ENCODE measurements around the gene ADCYAP1.

ADCYAP1 gene

GRCh38 chr18:911025-911424 lies 6.4 kb downstream of the ADCYAP1 start:
- no peak for DNase-seq

DNA sequence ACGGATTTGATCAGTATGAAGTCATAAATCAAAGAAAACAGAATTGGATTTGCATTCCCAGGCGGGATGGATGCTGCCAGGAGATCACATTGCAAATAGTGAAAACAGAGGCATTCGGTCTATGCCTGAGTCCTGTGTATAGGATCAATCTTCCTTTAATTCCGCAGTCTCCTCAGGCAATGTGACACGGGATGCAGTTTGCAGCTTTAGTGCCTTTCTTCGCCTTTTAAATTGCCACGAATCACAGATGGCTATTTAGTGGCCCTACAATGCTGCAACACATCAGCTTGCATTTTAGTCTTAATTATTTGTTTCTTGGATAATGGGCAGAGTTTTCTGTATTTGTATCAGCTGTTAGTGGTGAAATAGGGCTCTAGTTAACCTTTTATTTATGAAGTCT lies 6.8 kb downstream of the ADCYAP1 start:
- DNase-seq, result no peak

- no peak for DNase-seq
Measured at GRCh38 chr18:916562-916961, 11.9 kb downstream of the ADCYAP1 start.

DNA sequence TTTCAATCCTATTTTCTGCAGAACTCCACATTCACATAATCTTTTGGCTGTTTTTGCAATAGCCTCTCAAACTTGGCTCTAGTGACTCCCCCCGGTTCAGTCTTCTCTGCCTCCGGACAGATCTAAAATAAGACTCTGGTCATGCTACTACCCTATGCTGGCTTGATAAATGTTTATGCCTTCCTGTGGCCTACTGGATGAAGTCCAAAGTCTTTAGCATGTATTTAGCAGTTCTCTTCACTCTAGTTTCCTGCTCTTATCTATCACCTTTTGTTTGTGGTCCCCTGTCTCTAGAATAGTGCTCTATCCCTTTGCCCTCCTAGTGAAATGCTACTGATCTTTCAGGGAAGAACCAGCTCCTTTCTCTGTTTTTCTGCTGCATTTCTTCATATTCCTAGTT lies 14.4 kb downstream of the ADCYAP1 start:
- no peak for DNase-seq

DNA sequence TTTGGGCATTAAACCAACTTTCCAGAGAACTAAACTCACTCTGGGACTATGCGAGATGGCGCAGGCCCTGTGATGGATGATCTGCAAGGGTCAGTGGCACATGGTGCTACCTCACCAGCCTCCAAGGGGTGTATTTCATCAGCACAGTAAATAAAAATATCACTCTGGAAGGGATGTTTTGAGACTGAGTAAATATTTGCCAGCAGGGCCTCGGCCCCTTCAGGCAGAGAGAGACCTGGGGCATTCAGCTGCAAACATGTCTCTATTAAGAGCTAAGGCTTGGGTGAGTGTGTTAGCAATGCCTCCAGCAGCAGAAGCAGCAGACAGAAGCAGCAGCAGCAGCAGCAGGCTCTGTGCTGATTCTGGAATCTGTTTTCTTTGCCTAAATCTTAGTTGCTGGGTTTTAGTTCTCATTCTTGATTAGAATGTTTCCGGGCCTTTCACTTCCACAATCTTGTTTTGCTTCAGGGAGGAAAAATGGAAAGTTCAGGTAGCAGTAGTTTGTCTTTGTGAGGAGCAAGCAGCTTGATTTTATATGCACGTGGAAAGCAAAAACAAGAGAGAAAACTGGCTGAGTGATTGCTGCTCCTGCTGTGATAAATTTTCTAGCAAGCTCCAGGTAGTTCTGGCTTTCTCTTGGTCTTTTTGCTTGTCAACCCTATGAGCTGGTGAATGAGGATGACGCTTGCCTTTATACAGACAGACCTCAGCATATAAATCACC lies 18.6 kb downstream of the ADCYAP1 start:
- DNase-seq, result no peak

GRCh38 chr18:924987-925386 lies 20.3 kb downstream of the ADCYAP1 start:
- DNase-seq, result no peak

DNA sequence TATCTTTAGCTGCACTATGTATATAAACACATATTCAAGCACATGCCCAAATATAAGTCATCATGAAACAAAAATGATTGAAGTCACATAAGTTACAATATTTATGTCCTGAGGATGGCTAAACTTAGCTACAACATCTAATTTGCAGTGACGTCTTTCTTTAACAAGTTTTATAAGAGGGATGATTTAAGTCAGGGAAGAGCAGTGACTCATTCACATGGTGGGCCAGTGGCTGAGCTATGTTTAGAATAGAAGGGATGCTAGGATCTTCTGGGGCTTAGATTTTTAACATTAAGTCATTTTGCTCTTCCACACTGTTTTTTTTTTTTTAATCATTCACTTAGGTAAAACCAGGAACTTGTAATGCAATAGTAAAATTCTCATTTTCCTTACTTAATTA lies 22.3 kb downstream of the ADCYAP1 start:
- DNase-seq, result no peak

GRCh38 chr18:933082-933481 lies 28.4 kb downstream of the ADCYAP1 start:
- DNase-seq, result no peak

DNA sequence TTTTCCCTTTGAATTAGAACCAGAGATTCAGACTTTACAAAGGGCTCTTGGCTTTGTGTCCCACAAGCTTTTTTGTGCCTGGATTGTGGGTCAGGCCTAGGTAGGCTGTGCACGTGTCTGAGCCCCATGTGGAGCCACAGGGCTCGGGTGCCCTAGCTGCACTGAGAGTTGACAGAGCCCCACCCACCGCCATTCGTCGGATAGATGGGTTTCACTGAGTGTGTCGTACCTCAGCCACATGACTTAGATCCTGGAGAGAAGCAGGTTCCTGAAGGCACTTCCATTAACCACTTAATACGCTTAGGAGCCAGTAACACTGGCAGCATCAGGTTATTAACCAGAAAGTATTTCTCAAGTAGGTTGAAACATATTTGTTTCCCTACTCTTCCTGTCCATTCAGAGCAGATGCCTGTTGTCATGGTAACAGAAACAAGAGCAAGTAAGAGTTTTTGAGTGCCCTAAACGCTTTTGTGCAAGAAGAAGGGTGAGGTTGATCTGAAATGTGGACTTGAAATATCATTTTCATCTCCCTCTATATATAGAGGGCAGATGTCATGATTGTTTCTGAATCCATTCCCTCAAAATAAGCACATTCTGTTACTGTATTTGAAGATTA lies 30.0 kb downstream of the ADCYAP1 start:
- no peak for DNase-seq

DNA sequence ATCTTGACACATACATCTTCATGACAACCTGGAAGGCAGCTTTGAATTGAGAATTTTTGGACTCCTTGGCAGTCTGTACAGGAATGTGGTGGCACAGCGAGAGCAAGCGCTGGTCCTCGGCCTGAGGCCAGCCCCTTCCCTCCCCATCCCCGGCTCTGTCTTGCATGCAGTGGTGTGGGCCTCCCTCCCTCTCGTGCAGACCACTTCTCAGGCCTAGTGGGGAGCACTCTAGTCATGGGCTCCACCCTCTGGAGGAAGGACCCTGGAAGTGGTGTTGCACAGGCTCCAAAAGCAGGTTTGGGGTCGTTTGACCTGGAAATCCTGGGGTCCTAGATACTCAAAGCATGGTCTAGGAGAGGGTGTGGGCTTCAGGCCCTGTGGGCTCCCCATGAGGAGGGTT lies 32.3 kb downstream of the ADCYAP1 start:
- no peak for DNase-seq

GRCh38 chr18:939166-939565 lies 34.5 kb downstream of the ADCYAP1 start:
- no peak for DNase-seq

DNA sequence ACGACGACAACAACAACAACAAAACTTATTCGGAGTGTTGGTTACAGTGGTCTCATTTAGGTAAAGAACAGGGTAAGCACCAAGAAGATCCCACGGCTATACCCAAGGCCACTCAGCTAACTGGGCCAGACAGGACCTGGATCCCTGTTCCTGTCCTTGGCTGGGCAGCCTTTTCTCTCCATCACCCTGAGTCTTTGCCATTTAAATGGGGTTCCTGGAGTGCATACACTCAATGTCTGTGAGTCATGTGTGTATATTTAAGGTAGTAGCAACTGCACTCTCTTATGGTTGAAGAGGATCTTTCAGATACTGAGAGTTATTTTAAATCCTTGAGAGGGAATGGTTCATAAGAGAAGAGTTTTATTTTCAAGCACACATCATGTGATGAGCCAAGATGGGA lies 35.3 kb downstream of the ADCYAP1 start:
- DNase-seq, result no peak

DNA sequence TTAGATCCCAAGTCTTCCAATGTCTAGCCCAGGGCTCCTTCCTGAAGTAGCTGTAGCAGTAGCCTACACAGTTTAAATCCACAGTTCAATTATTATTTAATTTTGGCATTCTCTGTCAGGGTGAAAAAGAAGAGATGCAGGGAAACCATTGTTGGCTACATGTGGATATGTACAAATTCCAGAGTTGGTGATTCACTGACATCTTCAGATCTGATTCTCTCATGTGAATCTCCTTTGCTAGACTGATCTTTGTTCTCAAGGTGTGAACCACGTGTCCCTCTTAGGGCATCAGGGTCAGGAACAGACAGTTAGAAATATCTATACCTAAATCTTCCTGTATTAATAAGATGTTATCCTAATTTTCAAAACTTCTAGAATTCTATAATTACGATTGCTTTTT lies 36.7 kb downstream of the ADCYAP1 start:
- DNase-seq, result no peak

DNA sequence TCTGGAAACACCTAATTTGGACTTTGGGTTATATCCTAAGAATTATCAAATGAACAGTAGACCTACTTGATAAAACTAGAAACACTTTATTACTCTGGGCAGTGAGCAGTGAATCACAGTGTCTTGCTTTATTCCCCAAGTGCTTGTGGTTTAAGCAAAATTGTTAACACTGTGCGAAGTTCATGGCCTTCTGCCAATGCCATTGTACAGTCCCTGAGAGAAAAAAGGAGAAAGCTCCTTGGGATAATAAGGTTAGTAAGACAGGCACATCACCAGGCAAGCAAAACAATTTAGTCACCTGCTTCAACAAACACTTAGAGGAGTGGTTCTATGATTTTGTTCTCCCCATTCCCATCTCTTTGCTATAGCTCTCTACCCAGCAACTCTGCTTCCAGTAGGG lies 39.8 kb downstream of the ADCYAP1 start:
- DNase-seq, result no peak

GRCh38 chr18:949724-950631 lies 45.3 kb downstream of the ADCYAP1 start:
- no peak for DNase-seq

DNA sequence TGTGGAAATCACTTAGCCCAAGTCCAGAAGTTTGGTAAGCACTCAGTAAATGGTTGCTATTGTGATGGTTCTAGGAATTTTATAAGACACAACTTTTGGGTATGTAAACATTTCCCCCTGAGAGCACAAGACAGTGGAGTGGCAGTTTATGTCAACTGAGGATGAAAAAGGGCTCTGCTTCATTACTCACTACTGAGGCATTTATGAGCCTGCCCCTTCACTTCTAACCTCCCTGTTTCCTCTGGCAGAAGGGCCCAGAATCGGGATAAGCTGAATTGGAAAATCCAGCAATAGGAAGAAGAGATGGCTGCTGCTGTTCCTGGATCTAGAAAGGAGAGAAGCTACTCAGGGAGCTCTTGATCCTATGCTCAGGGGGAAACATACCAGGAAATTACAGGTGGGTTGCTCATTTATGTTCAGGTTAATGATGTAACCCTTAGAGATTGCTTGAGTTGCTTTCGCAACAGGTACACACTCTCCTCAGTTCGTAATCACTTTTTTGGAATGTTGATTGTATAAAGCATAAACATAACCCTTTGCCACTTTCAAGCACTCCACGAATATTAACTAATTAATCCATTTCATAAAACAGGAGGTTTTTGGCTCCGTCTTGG lies 46.3 kb downstream of the ADCYAP1 start:
- DNase-seq, result no peak

DNA sequence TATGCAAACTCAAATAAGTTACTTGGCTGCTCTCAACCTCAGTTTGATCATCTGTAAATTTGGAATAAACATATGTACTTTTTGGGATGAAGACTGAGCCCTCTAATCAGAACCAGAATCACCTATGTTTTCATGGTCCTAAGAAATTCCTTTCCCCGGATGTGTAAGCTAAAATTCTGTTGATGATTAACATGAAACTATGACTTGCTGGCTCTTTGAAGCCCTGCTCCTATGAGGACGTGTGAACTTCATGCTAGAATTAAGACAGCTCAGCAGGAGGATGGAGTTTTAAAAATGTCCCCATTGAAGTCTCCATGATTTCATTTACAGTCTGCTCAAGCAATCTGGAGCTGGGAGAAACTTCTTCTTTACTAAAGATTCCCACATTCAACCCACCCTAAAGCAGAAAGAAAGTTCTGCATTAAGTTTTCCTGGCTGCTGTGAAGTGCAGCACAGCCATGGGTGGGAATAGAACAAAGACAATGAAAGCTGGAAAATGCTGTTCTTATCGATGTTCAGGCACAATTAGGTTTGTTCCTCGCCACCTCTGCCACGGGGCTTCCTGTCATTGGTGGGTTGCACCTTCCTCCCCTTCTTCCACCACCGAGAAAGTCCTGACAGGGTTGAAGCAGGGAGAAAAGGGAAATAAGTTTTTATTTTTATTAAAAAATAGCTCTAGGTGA lies 50.9 kb downstream of the ADCYAP1 start:
- no peak for DNase-seq

- no peak for DNase-seq
Measured at GRCh38 chr18:957829-958228, 53.2 kb downstream of the ADCYAP1 start.

- no peak for DNase-seq
Measured at GRCh38 chr18:959854-960253, 55.2 kb downstream of the ADCYAP1 start.
